K562 (cell line): ENCODE measurements around the gene SEMA3A. TPM values are rescaled to one million over a fixed set of nuclear protein-coding genes. Genes with fewer than 3 reads are reported as not detected.

Source experiments
- ZBTB40 ChIP-seq, 2 experiments: fragments of 450-650 bp in 1 of 2; sonication (generic) in 1 of 2; formaldehyde crosslinking in 1 of 2; IDR thresholded peaks; 2 replicates each; pipeline versions ENCODE4 v1.7.1 to v1.9.0; 2016 to 2022; ENCODE audit warnings: inconsistent platforms in 1 of 2, mild to moderate bottlenecking in 1 of 2, missing genetic modification reagents in 1 of 2
- ZNF224 ChIP-seq: sonication (generic); formaldehyde crosslinking; IDR thresholded peaks from 2 replicates; pipeline ENCODE4 v1.8.0; 2022; ENCODE audit warnings: mild to moderate bottlenecking, missing genetic modification reagents
- polyA plus RNA-seq, 8 experiments: library from polyadenylated mRNA; depleted of rRNA in 4 of 8; stranded (reverse) in 5 of 8; unstranded in 3 of 8; fragments of >200 nt; fragmentation: Nextera tagmentation in 2 of 8; fragmentation: Illumina TruSeq in 1 of 8; extraction: Ambion mirVana in 2 of 8; extraction: Trizol in 1 of 8; gene quantifications; 2 replicates each; pipeline versions ENCODE4 v1.2.1 to v1.2.3, GENCODE V29; 2011 to 2014; ENCODE audit warnings: inconsistent platforms in 1 of 8, missing spikeins in 1 of 8
- total RNA-seq, 7 experiments: library from RNA; depleted of rRNA in 6 of 7; stranded (reverse); fragments of >200 nt in 6 of 7; fragmentation: Illumina TruSeq in 2 of 7; extraction: Trizol in 2 of 7; gene quantifications; 2 replicates each; pipeline versions ENCODE4 v1.2.1 to v1.2.3, GENCODE V29; 2011 to 2021; ENCODE audit warnings: low replicate concordance in 1 of 7

Gene SEMA3A
- total and polyA plus RNA-seq, 9 of the 15 experiments (the other 6 are each of a cell fraction or from before 2014, with no cell fraction given): 0.36 to 3.0 (median 1.1) TPM

- TF ChIP-seq ZBTB40 (IDR thresholded peaks at IDR 0.05): no peak
- no peak for TF ChIP-seq ZBTB40 (CRISPR knock-in tag; IDR thresholded peaks at IDR 0.05)
- TF ChIP-seq ZNF224 (CRISPR knock-in tag): no peak
Measured at GRCh38 chr7:84083846-84084245, 110.7 kb downstream of the SEMA3A start (continued).
